Purkinje cell (primary cell): ENCODE results near the gene CEP43. TPM values are rescaled to one million over a fixed set of nuclear protein-coding genes. Genes with fewer than 3 reads are reported as not detected.

Source experiments
- polyA plus RNA-seq: library from polyadenylated mRNA; unstranded; fragments of >200 nt; fragmentation: Nextera tagmentation; gene quantifications from 2 replicates; pipeline ENCODE4 v1.2.1, GENCODE V29; 2014

Gene CEP43, protein sequence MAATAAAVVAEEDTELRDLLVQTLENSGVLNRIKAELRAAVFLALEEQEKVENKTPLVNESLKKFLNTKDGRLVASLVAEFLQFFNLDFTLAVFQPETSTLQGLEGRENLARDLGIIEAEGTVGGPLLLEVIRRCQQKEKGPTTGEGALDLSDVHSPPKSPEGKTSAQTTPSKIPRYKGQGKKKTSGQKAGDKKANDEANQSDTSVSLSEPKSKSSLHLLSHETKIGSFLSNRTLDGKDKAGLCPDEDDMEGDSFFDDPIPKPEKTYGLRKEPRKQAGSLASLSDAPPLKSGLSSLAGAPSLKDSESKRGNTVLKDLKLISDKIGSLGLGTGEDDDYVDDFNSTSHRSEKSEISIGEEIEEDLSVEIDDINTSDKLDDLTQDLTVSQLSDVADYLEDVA
- 8.4 and 8.6 TPM in 2 replicates for polyA plus RNA-seq

DNA sequence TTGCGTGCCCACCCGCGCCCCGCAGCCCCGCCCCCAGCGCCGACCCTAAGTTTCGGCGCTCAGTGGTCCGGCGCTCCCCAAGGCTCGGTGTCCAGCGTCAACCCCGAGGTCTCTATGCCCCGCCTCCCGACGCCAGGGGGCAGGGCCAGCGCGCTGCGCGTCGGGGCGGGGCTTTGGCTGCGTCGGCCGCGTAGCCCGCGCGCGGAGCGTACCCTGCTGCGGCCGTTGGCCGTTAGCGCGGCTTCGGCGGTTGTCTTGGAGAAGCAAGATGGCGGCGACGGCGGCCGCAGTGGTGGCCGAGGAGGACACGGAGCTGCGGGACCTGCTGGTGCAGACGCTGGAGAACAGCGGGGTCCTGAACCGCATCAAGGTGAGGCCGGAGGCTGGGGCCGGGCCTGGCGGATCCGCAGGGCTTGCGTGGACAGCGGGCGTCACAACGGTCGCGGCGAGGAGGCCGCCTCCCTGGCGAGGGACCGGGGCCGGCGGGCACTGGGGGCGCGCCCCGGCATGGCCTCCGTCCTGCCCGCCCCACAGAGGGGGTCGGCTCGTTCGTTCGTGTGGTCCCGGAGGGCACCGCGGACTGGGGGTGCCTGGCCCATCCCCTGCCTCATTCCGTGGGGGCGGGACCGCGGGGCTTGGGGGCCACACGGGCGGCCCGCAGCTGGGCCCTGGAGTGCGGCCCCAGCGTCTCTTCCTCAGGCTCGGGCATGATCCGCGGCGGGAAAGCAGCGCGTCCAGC, at the start of gene CEP43:
Gene CEP43 (plus strand): TSS at position 253 of the 739 bp plus-strand sequence. CDS start 16 bp downstream, at position 269.

DNA sequence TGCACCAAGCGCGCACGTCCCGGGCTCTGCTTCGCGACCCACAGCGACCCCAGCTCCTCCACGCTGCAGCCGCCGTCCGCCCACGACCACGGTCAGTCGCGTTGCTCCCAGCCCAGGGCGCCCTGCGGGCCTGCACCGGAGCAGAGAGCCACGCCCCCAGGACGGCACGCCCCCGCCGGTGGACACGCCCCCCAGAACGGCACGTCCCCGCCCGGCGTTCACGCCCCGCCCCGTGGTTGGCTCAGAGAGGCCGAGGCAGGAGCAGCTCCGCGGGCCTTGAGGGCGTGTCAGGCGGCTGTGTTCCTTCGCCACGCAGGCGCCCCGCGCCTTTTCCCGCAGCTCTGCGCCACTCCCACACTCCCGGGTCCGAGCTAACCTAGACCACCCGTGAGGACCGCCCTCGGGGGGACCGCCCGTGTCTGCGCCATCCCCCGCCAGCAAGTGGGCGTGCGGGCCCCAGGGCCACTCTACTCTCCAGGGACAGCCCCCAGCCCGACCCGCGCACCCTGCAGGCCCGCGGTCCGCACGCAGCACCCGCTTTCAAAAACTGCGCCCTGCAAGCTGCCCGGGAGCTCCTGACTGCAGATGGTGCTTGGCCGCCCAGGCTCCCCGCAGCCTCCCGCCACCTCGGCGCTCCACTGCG, 42.6 kb upstream of the CEP43 start, which contains the start of gene RNASET2:
Gene RNASET2 (minus strand): TSS at position 107 of the 643 bp plus-strand sequence. CDS start 368 bp downstream, outside the sequence.

Other genes with a start within 250 kb of the CEP43 start
- 12.7 and 14.7 TPM in 2 replicates for gene RNASET2, start 42.8 kb upstream of the CEP43 start, polyA plus RNA-seq
- gene CCR6, start 123.7 kb downstream of the CEP43 start, polyA plus RNA-seq, result 1.5 and 4.3 TPM in 2 replicates
- not detected in 2 replicates for gene GPR31, start 158.6 kb downstream of the CEP43 start, polyA plus RNA-seq